Measurements from ENCODE around the gene TAOK2. TPM values are rescaled to one million over a fixed set of nuclear protein-coding genes. Genes with fewer than 3 reads are reported as not detected.
A peak's percentile ranks its signal among the peaks of the same experiment; 100 is the strongest.

Gene TAOK2
- total RNA-seq, 4 donors from 2014 or later, result 48.8 to 62.6 (median 55.2) TPM

DNA sequence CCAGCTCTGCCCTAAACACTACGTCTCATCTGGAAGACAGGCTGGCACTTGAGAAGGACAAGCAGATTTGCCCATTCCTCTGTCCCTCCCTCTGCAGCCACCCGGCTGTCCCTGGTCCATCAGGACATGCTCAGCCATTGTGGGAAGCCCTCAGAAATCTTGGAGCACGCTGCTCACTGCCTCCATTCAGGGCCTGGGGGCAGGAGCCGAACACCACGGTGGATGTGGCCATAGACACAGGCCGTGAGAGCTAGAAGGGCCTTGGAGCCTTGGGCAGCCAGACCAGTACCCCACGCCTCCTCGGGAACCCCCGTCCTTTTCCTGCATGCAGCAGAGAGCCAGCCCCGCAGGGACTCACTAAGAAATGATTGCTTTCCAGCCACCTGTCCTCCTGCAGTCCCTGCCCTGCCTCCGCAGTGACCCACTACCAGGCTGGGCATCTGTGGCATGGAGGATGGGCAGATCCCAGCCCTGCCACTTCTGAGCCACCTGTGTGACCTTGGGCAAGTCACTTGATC lies 33.8 kb downstream of the TAOK2 start:
- no peaks in the 10 kb centered on the region for H3K9me3 ChIP-seq
- H3K4me1 ChIP-seq, result peaks cover 9 to 13% of the 10 kb centered on the region in 2 donors
- intact Hi-C loops (cut with DNase I), result no loop called here
- H3K27ac ChIP-seq, result no peak overlapping the region
- no peak for DNase-seq
- 62 to 73% methylated on average over 5 to 9 of the region's 11 CpGs for WGBS, 2 donors
- H3K4me3 ChIP-seq (replicated peaks in 1 of 3), result no peak overlapping the region
- H3K27me3 ChIP-seq, result peaks cover 20% of the 10 kb centered on the region
- TF ChIP-seq, protein P1, sequence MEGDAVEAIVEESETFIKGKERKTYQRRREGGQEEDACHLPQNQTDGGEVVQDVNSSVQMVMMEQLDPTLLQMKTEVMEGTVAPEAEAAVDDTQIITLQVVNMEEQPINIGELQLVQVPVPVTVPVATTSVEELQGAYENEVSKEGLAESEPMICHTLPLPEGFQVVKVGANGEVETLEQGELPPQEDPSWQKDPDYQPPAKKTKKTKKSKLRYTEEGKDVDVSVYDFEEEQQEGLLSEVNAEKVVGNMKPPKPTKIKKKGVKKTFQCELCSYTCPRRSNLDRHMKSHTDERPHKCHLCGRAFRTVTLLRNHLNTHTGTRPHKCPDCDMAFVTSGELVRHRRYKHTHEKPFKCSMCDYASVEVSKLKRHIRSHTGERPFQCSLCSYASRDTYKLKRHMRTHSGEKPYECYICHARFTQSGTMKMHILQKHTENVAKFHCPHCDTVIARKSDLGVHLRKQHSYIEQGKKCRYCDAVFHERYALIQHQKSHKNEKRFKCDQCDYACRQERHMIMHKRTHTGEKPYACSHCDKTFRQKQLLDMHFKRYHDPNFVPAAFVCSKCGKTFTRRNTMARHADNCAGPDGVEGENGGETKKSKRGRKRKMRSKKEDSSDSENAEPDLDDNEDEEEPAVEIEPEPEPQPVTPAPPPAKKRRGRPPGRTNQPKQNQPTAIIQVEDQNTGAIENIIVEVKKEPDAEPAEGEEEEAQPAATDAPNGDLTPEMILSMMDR (IDR thresholded peaks at IDR 0.05), result no peak
- TF ChIP-seq POLR2A (IDR thresholded peaks at IDR 0.05), result no peak
- no peaks in the 10 kb centered on the region for H3K36me3 ChIP-seq

DNA sequence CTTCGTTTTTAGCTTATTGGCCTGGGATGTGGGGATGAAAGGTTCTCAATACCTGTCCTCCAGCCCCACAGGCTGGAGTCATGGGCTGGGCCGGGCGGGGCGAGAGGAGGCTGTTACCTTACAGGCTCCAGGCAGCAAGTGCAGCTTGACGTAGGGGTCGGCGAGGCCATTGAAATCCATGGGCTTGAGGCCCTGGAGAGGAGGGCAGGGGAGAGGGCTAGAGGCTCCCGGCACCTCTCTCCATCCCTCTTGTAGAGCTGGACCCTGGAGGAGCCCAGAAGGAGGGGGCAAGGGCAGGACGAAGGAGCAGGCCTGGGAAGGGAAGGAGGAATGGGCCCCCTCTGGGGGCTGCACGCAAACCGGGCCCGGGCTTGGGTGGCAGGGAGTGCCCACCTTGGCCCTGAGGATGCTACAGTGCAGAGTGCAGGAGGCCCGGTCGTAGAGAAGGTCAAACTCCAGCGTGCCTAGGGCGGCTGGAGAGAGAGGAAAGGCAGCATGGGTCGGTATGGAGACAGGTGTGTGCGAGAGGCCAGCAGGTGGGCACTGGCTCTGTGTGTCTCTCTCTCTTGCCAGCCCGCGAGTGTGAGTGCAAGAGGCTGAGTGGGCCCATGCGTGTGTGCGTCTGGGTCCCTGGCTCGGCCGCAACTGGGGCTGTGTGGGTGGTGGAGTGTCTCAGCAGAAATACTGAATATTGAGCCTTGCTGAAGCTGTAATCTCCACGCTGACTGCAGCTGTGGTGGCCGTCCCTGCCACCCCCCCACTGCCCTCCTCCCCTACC lies 35.6 kb downstream of the TAOK2 start:
- peaks cover 20% of the 10 kb centered on the region for H3K27me3 ChIP-seq
- intact Hi-C loops (cut with DNase I), result no loop called here

DNA sequence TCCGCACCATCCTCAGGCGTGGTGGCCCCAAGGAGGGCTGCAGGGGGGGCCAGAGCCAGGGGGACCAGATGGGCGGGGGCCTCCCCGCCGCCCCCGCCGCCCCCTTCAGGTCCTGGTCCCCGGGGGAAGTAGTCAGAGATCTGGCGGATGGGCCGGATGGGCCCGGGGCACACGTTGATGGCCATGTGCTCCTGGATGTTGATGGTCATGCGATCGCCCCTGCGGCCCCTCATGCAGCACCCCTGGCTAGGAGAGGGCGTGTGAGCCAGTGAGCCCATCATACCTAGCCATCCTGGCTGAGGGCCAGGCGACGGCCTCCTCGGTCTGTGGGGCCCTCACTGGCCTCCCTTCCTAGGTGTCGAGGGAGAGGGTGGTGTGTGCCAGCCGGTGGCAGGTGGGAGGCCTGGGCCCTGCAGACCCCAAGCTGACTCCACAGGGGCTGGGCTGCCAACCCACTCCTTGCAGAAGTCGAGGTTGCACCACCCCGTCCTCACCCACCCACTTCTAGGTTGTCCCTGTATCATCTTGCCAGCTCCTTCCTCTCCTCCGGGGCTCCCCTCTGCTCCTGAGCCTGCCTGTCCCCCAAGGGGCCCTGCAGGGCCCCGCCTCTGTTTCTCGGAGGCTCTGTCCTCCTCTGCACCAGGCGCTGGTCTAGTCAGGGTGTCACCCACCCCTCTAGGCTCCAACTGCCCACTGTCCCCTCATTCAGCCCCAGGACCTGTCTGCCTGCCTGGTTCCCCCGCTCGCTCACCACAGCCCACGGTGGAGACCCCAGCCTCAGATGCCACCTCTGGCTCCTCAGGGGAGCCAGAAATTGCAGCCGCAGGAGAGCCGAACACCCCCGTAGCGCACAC lies 36.5 kb downstream of the TAOK2 start:
- TF ChIP-seq POLR2A (IDR thresholded peaks at IDR 0.05), result no peak
- TF ChIP-seq, protein P1 (IDR thresholded peaks at IDR 0.05), result no peak
- H3K27ac ChIP-seq, result no peak overlapping the region
- no peak for DNase-seq
- H3K4me1 ChIP-seq, result peaks cover 12 to 18% of the 10 kb centered on the region in 2 donors
- 11 to 23% methylated on average over 11 to 14 of the region's 34 CpGs for WGBS, 2 donors
- peaks cover 20% of the 10 kb centered on the region for H3K27me3 ChIP-seq
- H3K4me3 ChIP-seq (replicated peaks in 1 of 3), result no peak overlapping the region
- intact Hi-C loops (cut with DNase I), result no loop called here
- no peaks in the 10 kb centered on the region for H3K9me3 ChIP-seq
- H3K36me3 ChIP-seq, result no peaks in the 10 kb centered on the region

More for the DNA sequence above, 35.6 kb downstream of the TAOK2 start:
- H3K27ac ChIP-seq, result no peak overlapping the region
- no peaks in the 10 kb centered on the region for H3K9me3 ChIP-seq
- no peak for DNase-seq
- no peak for TF ChIP-seq POLR2A (IDR thresholded peaks at IDR 0.05)
- TF ChIP-seq, protein P1 (IDR thresholded peaks at IDR 0.05), result no peak
- no peak overlapping the region for H3K4me3 ChIP-seq (replicated peaks in 1 of 3)
- 40 to 46% methylated on average over 22 to 25 of the region's 26 CpGs for WGBS, 2 donors
- H3K36me3 ChIP-seq, result no peaks in the 10 kb centered on the region
- H3K4me1 ChIP-seq, result peaks cover 9 to 13% of the 10 kb centered on the region in 2 donors

- peaks cover 20% of the 10 kb centered on the region for H3K27me3 ChIP-seq
- no peak for DNase-seq
- intact Hi-C loops (cut with DNase I), result no loop called here
These were observed 37.4 kb downstream of the TAOK2 start, which contains the start of gene DOC2A for GRCh38 chr16:30010844-30011713. DOC2A (minus strand) TSS chr16:30011027; CDS start chr16:30010222, 805 bp downstream.

More at GRCh38 chr16:30010844-30011713, 37.4 kb downstream of the TAOK2 start, which contains the start of gene DOC2A:
- 0% methylated on average over 2 to 9 of the region's 99 CpGs for WGBS, 2 donors
- Histone ChIP-seq H3K36me3 (no peaks in the 10 kb centered on the region), H3K4me3 (replicated peaks in 1 of 3) (peak within 1 kb of the TSS in 1 of 3 donors; percentile 16), H3K9me3 (no peaks in the 10 kb centered on the region), H3K27ac (no peak within 1 kb of the TSS), H3K4me1 (peaks cover 13 to 19% of the 10 kb centered on the region in 2 donors)
- TF ChIP-seq, protein P1 (IDR thresholded peaks at IDR 0.05), result no peak
- no peak for TF ChIP-seq POLR2A (IDR thresholded peaks at IDR 0.05)

Measured in thyroid gland (tissue), 4 donors.